NK-92 (cell line): ENCODE data around the gene ARMC2.
"Not testable (repeated sequence)": the region's sequence is repeated elsewhere in the genome, so short reads cannot be mapped to it uniquely, and the experiment has no call there.

Experiments used
- DNase-seq: peaks from one replicate; lab custom pipeline; 2025; ENCODE audit not compliant: unreplicated experiment; lab: John Stamatoyannopoulos, UW

Gene ARMC2, protein sequence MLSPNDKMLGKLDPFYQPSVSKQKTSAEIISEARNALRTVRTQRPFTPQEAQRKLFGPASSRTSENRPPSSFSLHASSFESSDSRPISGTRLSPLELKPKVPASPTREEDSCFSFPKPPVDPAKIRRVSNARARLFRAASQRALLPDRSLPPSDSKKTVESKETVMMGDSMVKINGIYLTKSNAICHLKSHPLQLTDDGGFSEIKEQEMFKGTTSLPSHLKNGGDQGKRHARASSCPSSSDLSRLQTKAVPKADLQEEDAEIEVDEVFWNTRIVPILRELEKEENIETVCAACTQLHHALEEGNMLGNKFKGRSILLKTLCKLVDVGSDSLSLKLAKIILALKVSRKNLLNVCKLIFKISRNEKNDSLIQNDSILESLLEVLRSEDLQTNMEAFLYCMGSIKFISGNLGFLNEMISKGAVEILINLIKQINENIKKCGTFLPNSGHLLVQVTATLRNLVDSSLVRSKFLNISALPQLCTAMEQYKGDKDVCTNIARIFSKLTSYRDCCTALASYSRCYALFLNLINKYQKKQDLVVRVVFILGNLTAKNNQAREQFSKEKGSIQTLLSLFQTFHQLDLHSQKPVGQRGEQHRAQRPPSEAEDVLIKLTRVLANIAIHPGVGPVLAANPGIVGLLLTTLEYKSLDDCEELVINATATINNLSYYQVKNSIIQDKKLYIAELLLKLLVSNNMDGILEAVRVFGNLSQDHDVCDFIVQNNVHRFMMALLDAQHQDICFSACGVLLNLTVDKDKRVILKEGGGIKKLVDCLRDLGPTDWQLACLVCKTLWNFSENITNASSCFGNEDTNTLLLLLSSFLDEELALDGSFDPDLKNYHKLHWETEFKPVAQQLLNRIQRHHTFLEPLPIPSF

GRCh38 chr6:108848116-108848868 is at the start of gene ARMC2:
ARMC2 (plus strand) TSS chr6:108848422; CDS start chr6:108854268, 5,846 bp downstream.
- DNase-seq: peak; percentile 26

- no peak for DNase-seq
These were observed 49.4 kb upstream of the ARMC2 start for GRCh38 chr6:108798670-108799353.

DNA sequence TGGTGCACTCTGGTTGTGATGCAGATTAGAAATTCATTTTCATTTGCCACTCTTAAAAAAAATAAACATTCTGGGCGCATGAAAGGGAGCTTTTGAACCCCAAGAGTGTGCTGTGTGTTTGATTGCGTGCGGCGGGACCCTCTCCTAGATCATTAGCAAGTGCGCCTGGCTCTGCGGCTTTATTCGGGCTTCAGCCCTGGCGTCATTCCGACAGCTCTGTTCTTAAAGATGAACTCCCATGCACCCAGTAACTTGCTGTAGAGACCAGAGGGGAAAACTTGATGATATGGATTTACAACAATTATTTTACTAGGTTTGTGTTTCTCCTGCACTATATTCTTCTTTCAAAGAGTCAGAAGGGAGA is 48.9 kb upstream of the ARMC2 start:
- no peak for DNase-seq

DNA sequence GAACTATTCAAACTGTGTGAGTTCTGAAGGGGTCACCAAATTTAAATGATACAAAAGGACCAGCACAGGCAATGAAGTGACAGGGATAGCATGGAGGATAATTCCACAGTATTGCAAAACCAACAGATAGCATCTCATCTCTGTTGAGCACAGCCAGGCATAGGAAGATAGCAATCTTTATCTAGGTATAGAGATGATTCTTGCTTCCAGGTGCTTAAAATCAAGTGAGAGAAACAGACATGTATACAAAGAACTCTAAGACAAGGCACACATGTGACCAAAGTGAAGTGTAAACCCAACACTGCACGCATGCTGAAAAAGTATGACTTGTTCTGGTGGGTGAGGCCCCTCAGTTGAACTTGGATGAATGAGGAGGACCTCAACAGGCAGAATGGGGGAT is 48.4 kb upstream of the ARMC2 start:
- no peak for DNase-seq

GRCh38 chr6:108800427-108800864 is 47.8 kb upstream of the ARMC2 start:
- DNase-seq: no peak

DNA sequence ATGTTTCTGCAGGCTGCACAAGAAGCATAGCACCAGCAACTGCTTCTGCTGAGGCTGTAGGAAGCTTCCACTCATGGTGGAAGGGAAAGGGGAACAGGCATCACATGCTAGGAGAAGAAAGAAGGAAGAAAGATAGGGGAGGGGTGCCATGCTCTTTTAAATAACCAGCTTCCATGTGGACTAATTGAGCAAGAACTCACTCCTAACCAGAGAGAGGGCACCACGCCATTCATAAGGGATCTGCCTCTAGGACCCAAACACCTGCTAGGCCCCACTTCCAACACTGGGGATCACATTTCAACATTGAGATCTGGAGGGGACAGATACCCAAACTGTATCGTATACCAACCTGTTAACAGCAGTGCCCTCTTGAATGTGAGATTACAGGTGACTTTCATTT is 46.9 kb upstream of the ARMC2 start:
- DNase-seq: no peak

- DNase-seq: no peak
These were observed 44.2 kb upstream of the ARMC2 start for GRCh38 chr6:108803982-108804490.

GRCh38 chr6:108804956-108805355 is 43.3 kb upstream of the ARMC2 start:
- no peak for DNase-seq

- no peak for DNase-seq
These were observed 42.5 kb upstream of the ARMC2 start for GRCh38 chr6:108805611-108806167.

DNA sequence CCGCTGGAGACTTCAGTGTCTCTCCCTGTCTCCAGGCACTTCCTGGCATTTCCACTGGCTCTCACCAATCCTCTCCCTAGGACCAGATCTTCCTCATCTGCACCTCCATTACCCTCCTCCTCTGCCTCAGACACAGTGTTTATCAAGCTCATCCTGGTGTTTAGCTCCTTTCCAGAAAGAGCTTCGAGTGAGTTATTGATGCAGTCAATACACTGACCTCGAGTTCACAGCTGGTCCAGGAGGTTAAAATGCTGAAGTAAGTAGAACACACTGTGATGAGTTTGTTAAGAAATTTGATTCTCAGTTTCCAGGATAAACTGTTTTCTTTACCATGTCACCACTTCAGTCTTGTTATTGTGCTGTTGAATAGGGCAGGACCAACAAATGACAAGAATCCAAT is 42.1 kb upstream of the ARMC2 start:
- no peak for DNase-seq

DNA sequence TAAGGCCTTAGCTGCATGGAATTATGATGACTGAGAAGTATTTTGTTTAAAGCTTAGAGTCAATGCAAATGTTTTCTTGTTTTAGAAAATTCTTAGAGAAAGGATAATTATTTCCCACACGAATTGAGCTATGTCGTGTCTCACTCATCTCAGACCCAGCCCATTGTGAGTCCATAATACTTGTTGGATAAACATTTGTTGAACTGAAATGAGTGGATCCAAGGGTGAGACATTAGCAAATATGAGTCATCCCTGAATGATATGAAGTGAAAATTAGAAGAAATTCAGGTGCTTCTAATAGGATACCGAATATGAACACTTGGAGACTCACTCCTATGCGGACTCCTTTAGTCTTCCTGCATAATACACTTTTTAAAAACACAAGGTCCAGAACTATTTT is 41.6 kb upstream of the ARMC2 start:
- no peak for DNase-seq

- no peak for DNase-seq
These were observed 40.3 kb upstream of the ARMC2 start for GRCh38 chr6:108807928-108808327.

DNA sequence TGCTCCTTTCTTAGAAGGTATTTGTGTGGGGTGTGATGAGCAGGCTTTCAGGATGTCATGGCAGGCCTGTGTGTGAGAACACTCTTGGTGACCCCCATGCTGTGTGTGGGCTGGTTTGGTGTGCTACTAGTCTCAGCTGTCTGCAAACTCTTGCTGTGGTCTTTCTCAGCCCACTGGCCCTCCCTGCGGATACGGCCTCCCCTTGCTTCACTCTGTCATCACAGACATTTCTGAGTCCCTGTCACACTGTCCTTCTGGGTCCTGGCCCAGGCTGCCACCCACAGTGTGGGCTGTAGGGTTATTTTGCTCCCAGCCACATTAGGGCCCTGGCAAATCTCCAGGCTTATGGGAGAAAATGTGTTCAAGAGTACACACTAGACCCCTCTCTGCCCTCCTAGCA is 39.0 kb upstream of the ARMC2 start:
- DNase-seq: no peak

DNA sequence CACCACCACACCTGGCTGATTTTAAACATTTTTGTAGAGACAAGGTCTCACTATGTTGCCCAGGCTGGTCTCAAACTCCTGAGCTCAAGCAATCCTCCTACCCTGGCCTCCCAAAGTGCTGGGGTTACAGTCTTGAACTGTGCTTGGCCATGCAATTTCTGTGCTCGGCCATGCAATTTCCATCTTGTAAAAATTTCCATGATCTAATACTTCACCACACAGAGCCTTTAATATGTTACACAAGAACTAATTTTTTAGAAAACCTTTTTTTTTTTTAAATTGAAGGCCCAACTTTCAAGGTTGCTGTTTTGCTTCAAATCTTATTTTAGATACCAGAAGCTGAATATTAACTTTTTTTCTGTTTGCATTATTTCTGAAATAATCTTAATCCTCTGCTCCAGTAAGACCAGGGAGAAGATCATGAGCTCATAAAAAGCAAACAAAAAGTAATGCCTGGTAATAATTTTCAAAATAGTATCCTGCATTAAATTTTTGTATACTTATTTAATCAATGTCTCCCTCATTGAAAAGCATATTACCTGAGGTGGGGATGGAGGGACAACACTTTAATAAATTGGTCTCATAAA is 38.1 kb upstream of the ARMC2 start:
- no peak for DNase-seq

DNA sequence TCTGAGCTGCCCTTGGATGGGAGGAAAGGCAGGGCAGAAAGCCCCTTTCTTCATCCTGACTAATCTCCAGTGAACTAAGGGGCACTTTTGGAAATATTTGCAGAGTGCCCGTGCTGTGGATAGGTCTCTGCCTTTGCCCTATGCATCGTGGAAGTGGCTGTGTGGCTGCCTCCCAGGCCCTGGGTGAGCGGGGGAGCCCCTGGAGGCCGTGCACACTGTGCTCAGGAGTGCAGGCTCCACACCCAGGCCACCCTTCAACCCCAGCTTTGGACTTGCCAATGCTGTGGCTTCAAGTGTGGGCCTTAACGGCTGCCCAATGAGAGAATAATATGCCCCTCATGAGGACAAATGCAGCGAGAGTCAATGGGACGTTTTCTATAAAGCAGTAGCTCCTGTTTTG is 36.7 kb upstream of the ARMC2 start:
- DNase-seq: no peak

- DNase-seq: not testable (repeated sequence)
These were observed 35.0 kb upstream of the ARMC2 start for GRCh38 chr6:108813218-108813617.

DNA sequence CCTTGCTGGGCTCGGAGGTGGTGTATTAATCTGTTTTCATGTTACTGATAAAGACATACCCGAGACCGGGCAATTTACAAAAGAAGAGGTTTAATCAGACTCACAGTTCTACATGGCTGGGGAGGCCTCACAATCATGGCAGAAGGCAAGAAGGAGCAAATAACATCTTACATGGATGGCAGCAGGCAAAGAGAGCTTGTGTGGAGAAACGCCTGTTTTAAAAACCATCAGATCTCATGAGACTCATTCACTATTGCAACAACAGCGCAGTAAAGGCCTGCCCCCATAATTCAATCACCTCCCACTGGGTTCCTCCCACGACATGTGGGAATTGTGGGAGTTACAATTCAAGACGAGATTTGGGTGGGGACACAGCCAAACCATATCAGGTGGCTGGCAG is 30.9 kb upstream of the ARMC2 start:
- DNase-seq: not testable (repeated sequence)

DNA sequence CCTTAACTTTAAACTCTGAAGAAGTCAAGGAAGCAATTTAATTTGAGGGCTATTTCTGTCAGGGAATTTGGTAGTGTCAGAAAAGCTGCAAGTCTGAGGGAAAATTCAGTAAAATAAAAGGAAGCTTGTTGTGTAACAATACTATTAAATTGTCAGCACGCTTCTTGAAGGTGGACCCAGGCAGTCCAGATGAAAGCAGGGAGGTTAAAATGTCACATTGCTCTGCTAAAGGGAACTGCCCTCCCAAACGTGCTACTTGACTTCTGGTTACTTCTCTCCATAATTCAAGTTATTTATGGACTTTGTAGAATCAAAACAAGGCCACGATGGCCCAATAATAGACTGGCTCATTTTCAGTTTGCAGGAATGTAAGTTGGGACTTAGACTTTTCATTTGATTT is 28.2 kb upstream of the ARMC2 start:
- DNase-seq: no peak

GRCh38 chr6:108822401-108822800 is 25.8 kb upstream of the ARMC2 start:
- DNase-seq: no peak

- no peak for DNase-seq
These were observed 22.9 kb upstream of the ARMC2 start for GRCh38 chr6:108825326-108825725.
